ENCODE data around the gene FAM216B. TPM values are rescaled to one million over a fixed set of nuclear protein-coding genes. Genes with fewer than 3 reads are reported as not detected.

The FAM216B gene
- total and polyA plus RNA-seq, 2 of the 8 experiments (the other 6 are each of a cell fraction or from before 2014, with no cell fraction given), result not detected

DNA sequence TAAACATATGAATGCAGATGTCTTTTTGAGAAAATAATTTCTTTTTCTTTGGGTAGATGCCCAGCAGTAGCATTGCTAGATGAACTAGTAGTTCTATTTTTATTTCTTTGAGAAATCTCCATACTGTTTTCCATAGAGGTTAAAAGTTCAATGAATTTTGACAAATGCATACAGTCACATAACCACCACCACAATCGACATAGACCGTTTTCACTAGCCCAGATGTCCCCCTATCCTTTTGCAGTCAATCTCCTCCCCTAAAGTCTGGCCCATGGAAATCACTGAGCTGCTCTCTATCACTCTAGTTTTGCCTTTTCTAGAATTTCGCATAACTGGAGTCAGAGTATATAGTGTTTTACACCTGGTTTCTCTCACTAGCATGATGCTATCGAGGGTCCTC, 10.8 kb downstream of the FAM216B start:
- Histone ChIP-seq H3K23me2 (ENCODE audit: low read depth, low read length) (no peaks in the 10 kb centered on the region), H3K79me1 (ENCODE audit: low read depth, low read length) (no peaks in the 10 kb centered on the region), H3K27ac (ENCODE audit: low read depth, low read length) (no peak overlapping the region), H2BK12ac (ENCODE audit: low read depth, low read length) (no peak overlapping the region), H4K20me1 (replicated peaks in 1 of 2; ENCODE audit: control insufficient read depth in 1 of 2, insufficient read depth in 2 of 2, low read length in 2 of 2) (no peaks in the 10 kb centered on the region), H2BK5ac (ENCODE audit: low read depth, low read length) (no peak overlapping the region), H2BK120ac (replicated peaks; ENCODE audit: low read depth, low read length) (no peak overlapping the region), H3K4ac (replicated peaks; ENCODE audit: insufficient read length, low read depth, low read length) (no peak overlapping the region), H3K9me3 (ENCODE audit: insufficient read depth in 2 of 2, low read depth in 1 of 2, low read length in 1 of 2) (0 out of 4 replicates have a peak, but pooled peaks cover 0 to 2% of the 10 kb centered on the region in 2 experiments), H3K79me2 (ENCODE audit: control insufficient read depth in 1 of 2, insufficient read depth in 2 of 2, low read length in 2 of 2) (no peaks in the 10 kb centered on the region), H3K56ac (replicated peaks; ENCODE audit: insufficient read length, low read depth, low read length) (no peak overlapping the region), H3K4me1 (replicated peaks in 1 of 4; ENCODE audit: control insufficient read depth in 3 of 4, insufficient read depth in 4 of 4, low read length in 3 of 4) (peaks cover 0 to 4% (median 2%) of the 10 kb centered on the region in 4 experiments; a peak in 4 of 7 replicates), H3K18ac (ENCODE audit: extremely low read depth, low read length) (no peak overlapping the region), H2BK20ac (ENCODE audit: low read length) (no peak overlapping the region), H3K23ac (ENCODE audit: insufficient read length) (no peak overlapping the region), H3K27me3 (replicated peaks in 1 of 4; ENCODE audit: control insufficient read depth in 3 of 4, extremely low read depth in 1 of 4, insufficient read depth in 3 of 4, low read length in 3 of 4) (no peaks in the 10 kb centered on the region), H3K36me3 (ENCODE audit: control insufficient read depth in 2 of 4, insufficient read depth in 4 of 4, low read length in 3 of 4) (peaks cover 0 to 4% (median 0%) of the 10 kb centered on the region in 4 experiments; a peak in 3 of 8 replicates), H3K9ac (replicated peaks in 1 of 4; ENCODE audit: extremely low read depth in 1 of 4, low read depth in 3 of 4, low read length in 3 of 4) (no peak overlapping the region), H4K8ac (ENCODE audit: extremely low read depth, insufficient read depth, low read length) (no peak overlapping the region), H4K91ac (replicated peaks; ENCODE audit: insufficient read length, low read length) (no peak overlapping the region), H2BK15ac (ENCODE audit: low read length) (no peak overlapping the region), H3K14ac (ENCODE audit: insufficient read length) (no peak overlapping the region), H4K5ac (ENCODE audit: insufficient read length, low read depth, low read length) (no peak overlapping the region), H3K4me3 (ENCODE audit: extremely low read depth in 1 of 4, insufficient read depth in 2 of 4, low read depth in 3 of 4, low read length in 4 of 4) (no peak overlapping the region), H3K4me2 (ENCODE audit: insufficient read depth in 1 of 2, low read depth in 2 of 2, low read length in 2 of 2) (no peak overlapping the region), H2AK5ac (ENCODE audit: low read depth, low read length) (no peak overlapping the region), H2AFZ (ENCODE audit: low read length) (no peak overlapping the region)
- DNase-seq (ENCODE audit: low read depth in 1 of 2, low spot score in 2 of 2), result no peak
- 96% methylated on average over 4 of the region's 4 CpGs; no CpG with 5 or more reads in 1 of the 2 experiments for WGBS, 2 experiments (ENCODE audit: extremely low coverage in 1 of 2, insufficient coverage in 1 of 2, insufficient read length in 1 of 2, insufficient replicate concordance in 2 of 2, low coverage in 1 of 2, low lambda C conversion rate in 2 of 2, missing lambda C conversion rate in 1 of 2)
- TF ChIP-seq, protein P1, sequence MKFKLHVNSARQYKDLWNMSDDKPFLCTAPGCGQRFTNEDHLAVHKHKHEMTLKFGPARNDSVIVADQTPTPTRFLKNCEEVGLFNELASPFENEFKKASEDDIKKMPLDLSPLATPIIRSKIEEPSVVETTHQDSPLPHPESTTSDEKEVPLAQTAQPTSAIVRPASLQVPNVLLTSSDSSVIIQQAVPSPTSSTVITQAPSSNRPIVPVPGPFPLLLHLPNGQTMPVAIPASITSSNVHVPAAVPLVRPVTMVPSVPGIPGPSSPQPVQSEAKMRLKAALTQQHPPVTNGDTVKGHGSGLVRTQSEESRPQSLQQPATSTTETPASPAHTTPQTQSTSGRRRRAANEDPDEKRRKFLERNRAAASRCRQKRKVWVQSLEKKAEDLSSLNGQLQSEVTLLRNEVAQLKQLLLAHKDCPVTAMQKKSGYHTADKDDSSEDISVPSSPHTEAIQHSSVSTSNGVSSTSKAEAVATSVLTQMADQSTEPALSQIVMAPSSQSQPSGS (IDR thresholded peaks at IDR 0.05; ENCODE audit: low read length), result no peak
- TF ChIP-seq TEAD4 (IDR thresholded peaks at IDR 0.05; ENCODE audit: low read depth, low read length), result no peak
- ChIA-PET POLR2A (ENCODE audit: partially characterized antibody) (no interaction called here), CTCF (ENCODE audit: partially characterized antibody) (no interaction called here)
- FAIRE-seq, result no peak
